HG03460 (cell line): ENCODE results near the gene ANKRD55.

Source experiments
- ATAC-seq: cut with Tn5 transposase; IDR thresholded peaks from one replicate; pipeline ENCODE4 v1.9.1; 2021; ENCODE audit not compliant: unreplicated experiment

The ANKRD55 gene

DNA sequence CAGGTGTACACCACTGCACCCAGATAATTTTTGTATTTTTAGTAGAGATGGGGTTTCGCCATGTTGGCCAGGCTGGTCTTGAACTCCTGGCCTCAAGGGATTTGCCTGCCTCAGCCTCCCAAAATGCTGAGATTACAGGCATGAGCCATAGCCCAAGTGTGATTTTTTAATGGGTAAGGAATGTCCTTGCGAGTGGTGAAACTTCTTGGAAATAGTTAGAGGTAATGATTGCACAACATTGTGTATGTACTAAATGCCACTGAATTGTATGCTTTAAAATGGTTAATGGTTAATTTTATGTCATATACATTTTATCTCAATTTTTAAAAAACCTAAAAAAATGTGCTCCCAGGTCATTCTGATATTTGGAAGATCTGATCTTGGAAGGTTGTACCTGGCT lies 178.5 kb downstream of the ANKRD55 start:
- no peak for ATAC-seq

DNA sequence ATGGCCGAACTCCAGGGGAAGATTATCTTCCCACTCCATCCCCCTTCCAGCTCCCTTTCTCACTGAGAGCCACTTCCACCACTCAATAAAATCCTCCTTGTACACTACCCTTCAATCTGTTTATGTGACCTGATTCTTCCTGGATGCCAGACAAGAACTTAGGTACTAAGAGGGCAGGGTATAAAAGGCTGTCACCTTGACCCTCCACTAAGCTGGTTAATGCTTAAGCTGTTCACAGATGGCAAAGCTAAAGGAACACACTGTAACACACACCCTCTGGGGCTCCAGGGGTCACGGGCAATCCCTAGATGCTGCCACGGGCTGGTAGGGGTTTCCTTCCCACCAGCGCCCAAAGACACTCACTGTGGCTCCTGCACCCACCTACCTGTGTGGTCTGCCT lies 179.8 kb downstream of the ANKRD55 start:
- no peak for ATAC-seq

DNA sequence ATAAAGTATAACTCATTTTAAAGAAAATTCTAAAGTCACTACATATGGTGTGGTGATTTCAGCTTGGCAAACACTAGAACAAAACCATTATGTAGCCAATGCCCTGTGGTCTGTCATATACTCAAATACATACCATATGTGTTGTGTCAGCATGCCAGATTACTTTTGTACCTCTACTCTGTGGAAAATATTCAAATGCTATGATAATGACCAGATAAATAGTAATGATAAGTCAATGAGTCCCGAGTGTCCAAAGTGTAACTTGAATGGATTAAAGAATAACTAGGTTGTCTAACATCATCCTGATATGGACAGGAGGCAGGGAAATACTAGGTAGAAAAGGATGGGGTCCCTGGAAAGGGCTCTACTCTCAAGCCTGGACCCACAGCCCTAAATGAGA lies 180.4 kb downstream of the ANKRD55 start:
- no peak for ATAC-seq

DNA sequence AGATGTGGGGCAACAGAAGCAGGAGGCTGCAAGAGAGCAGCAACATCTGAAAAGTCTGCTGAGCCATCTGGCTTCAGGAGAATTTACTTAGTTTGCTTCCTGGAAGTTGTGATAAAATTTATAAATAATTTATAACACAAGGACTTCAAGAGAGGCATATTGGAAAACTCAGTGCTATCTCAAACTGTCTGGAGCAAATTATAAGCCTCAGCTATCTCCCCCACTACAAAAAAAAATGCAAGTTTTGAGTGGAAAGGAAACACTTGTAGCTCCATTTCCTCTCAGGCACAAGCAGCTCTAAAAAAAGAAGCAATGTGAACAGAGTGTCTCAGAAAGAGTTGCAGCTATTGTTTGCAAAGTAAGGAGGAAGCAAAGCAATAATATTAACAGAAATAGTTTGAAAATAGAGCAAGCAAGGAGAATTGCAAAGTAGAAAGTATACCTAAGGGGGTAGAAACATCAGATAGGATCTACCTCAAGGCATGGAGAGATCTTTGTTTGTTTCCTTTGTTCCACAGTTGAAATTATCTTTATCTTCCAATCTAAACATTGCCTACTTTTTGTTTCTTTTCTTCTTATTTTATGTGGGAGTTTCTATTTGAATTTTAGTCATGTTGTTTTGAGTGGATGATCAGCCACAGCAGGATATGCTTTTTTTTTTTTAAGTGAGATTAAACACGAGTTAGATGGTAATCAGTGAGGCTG lies 182.4 kb downstream of the ANKRD55 start:
- ATAC-seq: no peak
